Endothelial cell (in vitro differentiated cells): ENCODE results near the gene NRP2. TPM values are rescaled to one million over a fixed set of nuclear protein-coding genes. Genes with fewer than 3 reads are reported as not detected.

Experiments
- DNase-seq: peaks from one replicate; pipeline ENCODE4 v3.0.0; 2021; ENCODE audit warnings: low spot score
- H3K27ac Mint-ChIP-seq: one replicate; pipeline ENCODE4 v1.8.0; 2021; ENCODE audit warnings: mixed read lengths, inconsistent platforms; ENCODE audit not compliant: unreplicated experiment
- H3K27me3 Mint-ChIP-seq: one replicate; pipeline ENCODE4 v1.8.0; 2021; ENCODE audit warnings: mild to moderate bottlenecking, moderate library complexity, mixed read lengths, inconsistent platforms; ENCODE audit not compliant: unreplicated experiment
- H3K36me3 Mint-ChIP-seq: one replicate; pipeline ENCODE4 v1.8.0; 2021; ENCODE audit warnings: mild to moderate bottlenecking, low read depth, mixed read lengths, inconsistent platforms; ENCODE audit not compliant: unreplicated experiment
- H3K4me1 Mint-ChIP-seq: one replicate; pipeline ENCODE4 v1.8.0; 2021; ENCODE audit warnings: mild to moderate bottlenecking, mixed read lengths, inconsistent platforms; ENCODE audit not compliant: unreplicated experiment
- H3K4me3 Mint-ChIP-seq: one replicate; pipeline ENCODE4 v1.8.0; 2021; ENCODE audit warnings: mild to moderate bottlenecking, mixed read lengths, inconsistent platforms; ENCODE audit not compliant: unreplicated experiment
- H3K9me3 Mint-ChIP-seq: one replicate; pipeline ENCODE4 v1.8.0; 2021; ENCODE audit warnings: mixed read lengths, inconsistent platforms; ENCODE audit not compliant: unreplicated experiment
- total RNA-seq: library from RNA; stranded (reverse); fragmentation: NEBNext Ultra II Directional; extraction: Animal tissue kit (Norgen Biotek cat#: 25700); gene quantifications from one replicate; pipeline ENCODE4 v1.2.1, GENCODE V29; 2021; ENCODE audit not compliant: unreplicated experiment
- TF ChIP-seq, protein P1 (sequence below): fragments of 200-600 bp; sonication (generic); IDR thresholded peaks from one replicate; pipeline ENCODE4 v1.5.0; 2021; ENCODE audit warnings: antibody characterized with exemption; ENCODE audit not compliant: unreplicated experiment

NRP2 gene
- total RNA-seq, 1 donor from 2014 or later: 258 TPM

DNA sequence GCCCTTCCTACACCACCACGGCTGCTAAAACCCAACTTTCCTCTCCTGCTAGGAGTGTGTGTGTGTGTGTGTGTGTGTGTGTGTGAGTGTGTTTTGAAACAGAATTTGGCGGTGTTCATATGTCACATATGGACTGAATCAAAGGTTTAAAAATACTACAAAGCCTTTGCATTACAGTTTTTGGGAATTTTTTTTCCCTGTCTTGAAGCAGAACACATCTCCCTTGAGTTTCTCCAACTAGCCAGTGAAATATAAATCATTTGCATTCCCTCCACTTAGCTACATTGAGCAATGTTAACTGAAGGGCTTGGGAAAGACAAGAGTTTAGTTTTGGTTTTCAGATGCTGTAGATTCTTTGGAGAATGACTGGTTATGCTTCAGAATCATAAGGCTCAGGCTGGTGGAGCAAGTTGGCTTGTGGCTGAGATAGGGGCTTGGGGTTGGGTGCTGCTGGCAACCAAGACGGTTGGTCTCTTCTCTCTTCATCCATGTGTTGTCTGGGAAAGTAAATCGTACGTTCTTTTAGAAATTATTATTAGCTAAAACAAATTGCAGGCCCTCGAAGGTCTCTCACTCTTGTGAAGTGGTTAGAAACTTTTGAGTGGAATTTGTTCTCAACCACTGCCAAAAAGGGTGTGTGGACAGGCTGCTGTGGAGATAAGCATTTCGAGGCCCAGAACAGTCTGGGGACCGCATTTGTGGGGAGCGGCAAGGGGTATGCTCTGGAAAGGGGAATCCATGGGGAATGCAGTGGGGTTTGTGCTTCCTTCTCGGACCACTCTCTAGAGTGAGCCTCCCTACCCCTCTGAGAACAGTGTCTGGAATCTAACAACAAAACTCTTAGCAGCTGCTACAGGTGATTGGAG lies 1.4 kb downstream of the NRP2 start:
- no peaks in the 10 kb centered on the region for H3K9me3 Mint-ChIP-seq
- peak overlapping the region; percentile 65 for H3K27ac Mint-ChIP-seq
- DNase-seq: no peak
- H3K4me3 Mint-ChIP-seq: peak overlapping the region; percentile 97
- H3K27me3 Mint-ChIP-seq: peaks cover 21% of the 10 kb centered on the region
- peaks cover 60% of the 10 kb centered on the region for H3K4me1 Mint-ChIP-seq
- TF ChIP-seq, protein P1, sequence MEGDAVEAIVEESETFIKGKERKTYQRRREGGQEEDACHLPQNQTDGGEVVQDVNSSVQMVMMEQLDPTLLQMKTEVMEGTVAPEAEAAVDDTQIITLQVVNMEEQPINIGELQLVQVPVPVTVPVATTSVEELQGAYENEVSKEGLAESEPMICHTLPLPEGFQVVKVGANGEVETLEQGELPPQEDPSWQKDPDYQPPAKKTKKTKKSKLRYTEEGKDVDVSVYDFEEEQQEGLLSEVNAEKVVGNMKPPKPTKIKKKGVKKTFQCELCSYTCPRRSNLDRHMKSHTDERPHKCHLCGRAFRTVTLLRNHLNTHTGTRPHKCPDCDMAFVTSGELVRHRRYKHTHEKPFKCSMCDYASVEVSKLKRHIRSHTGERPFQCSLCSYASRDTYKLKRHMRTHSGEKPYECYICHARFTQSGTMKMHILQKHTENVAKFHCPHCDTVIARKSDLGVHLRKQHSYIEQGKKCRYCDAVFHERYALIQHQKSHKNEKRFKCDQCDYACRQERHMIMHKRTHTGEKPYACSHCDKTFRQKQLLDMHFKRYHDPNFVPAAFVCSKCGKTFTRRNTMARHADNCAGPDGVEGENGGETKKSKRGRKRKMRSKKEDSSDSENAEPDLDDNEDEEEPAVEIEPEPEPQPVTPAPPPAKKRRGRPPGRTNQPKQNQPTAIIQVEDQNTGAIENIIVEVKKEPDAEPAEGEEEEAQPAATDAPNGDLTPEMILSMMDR: no peak
- H3K36me3 Mint-ChIP-seq: peaks cover 24% of the 10 kb centered on the region

GRCh38 chr2:205684871-205685313 lies 2.6 kb downstream of the NRP2 start:
- Mint-ChIP-seq H3K4me3 (peak overlapping the region; percentile 97), H3K27ac (peak overlapping the region; percentile 65), H3K36me3 (peaks cover 24% of the 10 kb centered on the region), H3K9me3 (no peaks in the 10 kb centered on the region), H3K27me3 (peaks cover 21% of the 10 kb centered on the region), H3K4me1 (peaks cover 69% of the 10 kb centered on the region)
- TF ChIP-seq, protein P1: no peak
- peak; percentile 33 for DNase-seq

DNA sequence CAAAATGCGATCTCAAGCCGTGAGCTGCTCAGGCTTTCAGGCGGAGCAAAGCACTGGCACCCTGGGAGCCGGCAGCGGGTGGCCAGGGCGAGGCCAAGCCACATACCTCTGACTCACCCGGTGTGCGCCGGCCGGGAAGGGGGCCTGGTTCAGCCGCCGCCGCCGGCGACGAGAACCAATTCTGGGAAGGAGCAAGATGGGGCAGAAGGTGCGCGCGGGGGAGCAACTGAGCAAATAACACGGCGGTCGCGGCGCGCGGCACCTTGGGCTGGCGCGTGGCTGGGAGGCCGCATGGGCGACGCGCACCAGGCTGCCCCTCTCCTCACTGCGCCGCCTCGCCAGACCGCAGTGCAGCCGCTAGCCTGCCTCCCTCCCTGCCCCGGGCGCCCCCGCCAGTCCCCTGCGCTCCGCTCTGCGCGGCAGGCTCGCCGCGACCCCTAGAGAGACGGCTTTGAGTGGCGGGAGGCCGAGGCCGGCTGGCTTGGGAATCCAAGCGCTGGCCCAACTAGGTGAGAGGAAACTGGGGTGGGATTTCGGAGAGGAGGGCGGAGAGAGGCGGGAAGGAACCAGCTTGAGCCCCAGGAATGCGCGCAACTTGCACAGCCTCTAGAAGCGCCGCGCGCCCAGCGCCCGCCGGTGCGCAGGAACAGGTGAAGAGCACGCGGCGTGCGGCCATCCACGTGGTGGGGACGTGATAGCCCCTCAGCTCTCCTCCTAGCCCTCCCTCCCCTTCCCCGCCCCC lies 3.2 kb downstream of the NRP2 start:
- Mint-ChIP-seq H3K27ac (no peak overlapping the region), H3K4me1 (peaks cover 65% of the 10 kb centered on the region), H3K9me3 (no peaks in the 10 kb centered on the region), H3K36me3 (peaks cover 24% of the 10 kb centered on the region), H3K4me3 (peak overlapping the region; percentile 97), H3K27me3 (peaks cover 19% of the 10 kb centered on the region)
- TF ChIP-seq, protein P1: no peak
- peak; percentile 44 for DNase-seq

GRCh38 chr2:205686056-205686782 lies 3.9 kb downstream of the NRP2 start:
- peak; percentile 27 for DNase-seq
- Mint-ChIP-seq H3K27me3 (peaks cover 17% of the 10 kb centered on the region), H3K27ac (peak overlapping the region; percentile 50), H3K4me3 (peak overlapping the region; percentile 97), H3K4me1 (peaks cover 64% of the 10 kb centered on the region), H3K36me3 (peaks cover 30% of the 10 kb centered on the region), H3K9me3 (no peaks in the 10 kb centered on the region)
- TF ChIP-seq, protein P1: no peak
